SKM-1 treated with dmso at 0.1 percent for 144 hours (cell line): ENCODE data around the gene NOL9.

Source experiments
- DNase-seq: peaks from one replicate; lab custom pipeline; 2025; ENCODE audit not compliant: unreplicated experiment; lab: John Stamatoyannopoulos, UW

Gene NOL9

DNA sequence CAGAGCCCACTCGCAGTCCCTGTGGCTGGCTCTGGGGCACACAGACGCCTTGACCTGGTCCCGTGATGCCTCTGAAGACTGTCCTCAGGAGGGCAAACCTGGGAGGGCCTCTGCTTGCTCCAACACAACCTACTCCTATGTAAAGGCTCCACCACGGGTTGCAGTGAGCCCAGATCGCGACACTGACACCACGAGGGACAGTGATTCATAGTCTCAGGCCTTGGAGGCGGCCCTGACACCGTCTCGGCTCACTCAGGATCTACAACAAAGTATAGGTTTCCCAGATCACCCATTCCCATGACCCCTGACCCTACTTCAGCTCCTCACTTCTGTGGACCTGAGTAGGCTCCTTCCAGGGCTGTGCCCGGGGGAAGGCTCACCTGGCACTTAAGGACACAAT is 28.0 kb downstream of the NOL9 start:
- DNase-seq = no peak

DNA sequence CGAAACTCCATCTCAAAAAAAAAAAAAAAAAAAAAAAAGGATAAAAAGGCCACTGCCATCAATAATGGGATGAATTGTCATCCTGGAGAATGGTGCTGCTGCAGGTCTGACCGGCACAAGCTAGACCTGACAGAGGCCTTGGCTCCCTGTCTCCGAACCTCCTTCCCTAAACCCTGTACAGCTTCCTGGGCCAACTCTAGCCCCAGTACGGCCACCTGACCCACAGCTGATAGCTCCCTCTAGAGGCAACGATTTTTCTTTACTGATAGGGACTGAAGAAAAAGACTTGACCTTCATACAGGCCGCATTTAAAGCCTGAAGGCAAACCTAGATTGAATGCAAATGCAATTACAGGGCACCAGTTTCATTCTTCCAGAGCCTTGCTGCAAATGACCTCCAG is 30.7 kb downstream of the NOL9 start:
- DNase-seq = peak; percentile 46

DNA sequence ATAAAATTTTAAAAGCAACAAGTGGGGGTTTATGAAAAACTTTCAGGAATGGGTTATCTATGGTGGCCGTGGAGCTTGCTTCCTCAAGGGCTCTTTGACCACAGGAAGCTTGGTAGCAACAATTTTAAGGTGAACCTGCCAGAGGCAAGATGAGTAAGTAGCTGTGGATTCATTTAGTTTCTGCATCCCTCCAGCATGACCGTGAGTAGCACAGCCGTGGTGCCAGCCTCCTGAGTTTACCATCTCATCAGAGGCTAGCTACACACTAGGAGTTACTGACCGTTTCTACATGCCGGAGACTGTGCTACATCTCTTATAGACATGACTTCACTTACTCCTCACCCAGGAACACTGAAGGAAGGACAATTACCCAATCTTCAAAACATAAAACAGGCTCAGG is 32.8 kb downstream of the NOL9 start:
- no peak for DNase-seq

DNA sequence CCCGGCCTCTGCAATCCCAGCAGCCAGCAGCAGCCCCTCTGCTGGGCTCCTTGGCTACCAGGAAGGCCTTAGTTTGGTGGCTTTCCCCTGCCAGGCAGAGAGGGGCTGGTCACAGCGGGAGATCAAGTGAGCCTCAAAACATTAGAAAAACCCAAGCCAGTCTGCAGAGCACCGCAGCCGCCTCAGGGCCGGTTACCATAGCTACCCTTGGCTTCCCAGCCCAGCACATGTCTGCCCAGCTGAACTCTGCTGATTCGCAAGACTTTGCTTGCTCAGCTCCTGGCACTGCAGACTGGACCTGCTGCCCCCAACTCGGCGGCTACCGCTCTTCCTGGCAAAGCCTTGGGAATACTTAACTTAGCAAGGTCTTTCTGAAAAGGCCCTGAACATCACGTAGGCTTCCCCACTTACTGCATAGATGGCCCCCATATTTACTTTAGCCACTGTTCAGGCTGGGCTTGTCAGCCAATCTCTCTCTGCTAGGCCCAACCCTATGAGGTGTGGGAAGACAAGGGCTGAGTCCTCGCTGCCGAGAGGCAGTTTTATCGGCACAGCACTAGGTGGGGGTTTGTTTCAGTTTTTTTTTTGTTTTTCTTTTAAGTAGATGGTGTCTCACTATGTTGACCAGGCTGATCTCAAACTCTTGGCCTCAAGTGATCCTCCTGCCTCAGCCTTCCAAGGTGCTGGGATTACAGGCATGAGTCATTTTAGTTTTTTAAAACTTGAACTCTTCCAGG is 34.2 kb downstream of the NOL9 start:
- DNase-seq = no peak

DNA sequence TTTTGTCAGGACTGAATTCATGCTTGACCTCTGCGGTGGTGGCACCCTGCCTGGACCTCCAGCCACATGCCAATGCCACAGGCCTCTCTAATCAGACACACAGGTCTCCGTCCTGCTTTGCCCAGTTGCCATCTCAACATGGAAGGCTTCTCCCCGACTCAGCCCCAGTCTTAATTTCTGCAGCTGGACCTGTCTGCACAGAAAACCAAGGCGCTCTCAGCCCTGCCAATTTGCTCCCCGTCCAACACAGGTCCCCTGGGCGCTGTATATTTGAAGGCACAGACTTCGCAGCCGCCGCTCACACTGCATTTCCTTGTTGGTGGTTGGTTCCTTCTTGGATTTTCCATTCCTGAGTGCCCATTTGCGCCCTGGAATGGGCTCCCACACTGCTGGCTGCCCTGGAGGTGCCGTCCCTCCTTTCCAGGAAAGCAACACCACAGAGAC is 34.8 kb downstream of the NOL9 start:
- DNase-seq = no peak

DNA sequence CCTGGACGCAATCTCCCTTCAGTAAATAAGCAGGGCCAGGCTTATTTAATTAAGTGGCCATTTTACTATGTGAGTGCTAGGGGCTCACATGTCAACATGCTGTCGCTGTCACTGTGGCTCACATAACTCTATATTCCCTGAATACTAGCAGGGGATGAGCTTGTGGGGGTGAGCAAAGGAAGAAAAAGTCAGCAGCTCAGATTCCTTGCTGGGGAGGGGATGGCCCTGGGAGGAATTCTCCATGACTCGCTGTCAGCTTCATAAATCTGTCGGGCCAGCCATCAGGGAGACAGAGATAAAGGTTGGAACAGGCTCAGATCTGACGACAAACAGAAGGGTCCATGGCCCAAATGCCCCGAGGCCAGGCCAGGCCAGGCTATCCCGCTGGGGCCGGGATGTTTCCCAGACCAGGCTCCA is 36.9 kb downstream of the NOL9 start:
- DNase-seq = no peak

DNA sequence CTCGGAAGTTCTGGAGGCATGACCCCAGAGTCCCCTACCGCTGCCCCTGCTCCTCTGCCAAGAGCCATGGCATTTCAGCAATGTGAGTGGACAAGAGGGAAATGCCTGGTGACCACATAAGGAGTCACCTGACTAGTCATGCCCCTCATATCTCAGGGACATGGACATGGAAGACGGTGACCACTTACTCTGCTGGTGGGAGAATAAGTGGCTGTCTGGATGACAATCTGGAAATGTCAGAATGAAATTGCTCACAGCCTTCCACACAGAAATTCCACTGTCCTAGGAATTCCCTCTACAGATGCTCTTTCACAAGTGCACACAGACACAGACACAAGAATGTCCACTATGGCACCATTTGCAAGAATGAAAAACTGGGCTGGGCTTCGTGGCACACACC is 38.5 kb downstream of the NOL9 start:
- DNase-seq = no peak

DNA sequence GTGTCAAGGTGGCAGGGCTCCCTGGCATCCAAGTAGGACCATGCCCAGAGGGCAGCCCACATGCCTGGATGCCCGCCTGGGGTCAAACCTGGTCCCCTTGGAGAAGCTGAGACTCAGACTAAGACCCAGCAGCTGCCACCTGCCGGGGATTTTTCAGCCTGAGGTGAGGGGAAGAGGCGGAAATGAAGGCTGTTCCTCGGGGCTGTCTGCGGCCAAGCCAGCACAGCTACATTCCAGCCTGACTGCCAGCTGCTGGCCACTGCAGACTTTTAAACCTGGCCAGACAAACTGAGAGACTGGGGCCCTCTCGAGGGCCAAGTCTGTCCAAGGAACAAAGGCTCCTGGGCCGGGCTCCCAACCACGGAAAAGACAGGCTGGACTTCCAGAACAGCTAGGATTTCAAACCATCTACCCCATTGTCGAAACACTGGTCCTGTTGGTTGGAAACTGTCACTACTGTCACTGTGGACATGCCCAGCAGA is 41.0 kb downstream of the NOL9 start:
- no peak for DNase-seq

DNA sequence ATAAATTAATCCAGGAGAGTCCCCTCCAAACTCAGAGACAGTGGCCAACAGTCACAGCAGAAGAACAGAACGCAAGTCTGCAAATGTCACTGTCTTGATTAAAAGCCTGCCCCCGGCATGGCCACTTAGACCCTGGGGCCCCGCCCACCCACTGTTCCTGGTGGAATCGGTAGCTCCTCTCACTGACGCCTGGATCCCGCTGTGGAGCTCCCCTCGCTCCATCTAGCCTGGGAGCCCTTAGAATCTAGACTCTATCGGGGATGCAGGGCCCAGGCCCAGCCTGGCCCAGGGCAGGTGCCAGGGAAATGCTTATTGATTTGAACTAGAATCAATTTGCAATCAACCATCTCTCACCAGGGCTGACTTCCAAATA is 41.4 kb downstream of the NOL9 start:
- no peak for DNase-seq

DNA sequence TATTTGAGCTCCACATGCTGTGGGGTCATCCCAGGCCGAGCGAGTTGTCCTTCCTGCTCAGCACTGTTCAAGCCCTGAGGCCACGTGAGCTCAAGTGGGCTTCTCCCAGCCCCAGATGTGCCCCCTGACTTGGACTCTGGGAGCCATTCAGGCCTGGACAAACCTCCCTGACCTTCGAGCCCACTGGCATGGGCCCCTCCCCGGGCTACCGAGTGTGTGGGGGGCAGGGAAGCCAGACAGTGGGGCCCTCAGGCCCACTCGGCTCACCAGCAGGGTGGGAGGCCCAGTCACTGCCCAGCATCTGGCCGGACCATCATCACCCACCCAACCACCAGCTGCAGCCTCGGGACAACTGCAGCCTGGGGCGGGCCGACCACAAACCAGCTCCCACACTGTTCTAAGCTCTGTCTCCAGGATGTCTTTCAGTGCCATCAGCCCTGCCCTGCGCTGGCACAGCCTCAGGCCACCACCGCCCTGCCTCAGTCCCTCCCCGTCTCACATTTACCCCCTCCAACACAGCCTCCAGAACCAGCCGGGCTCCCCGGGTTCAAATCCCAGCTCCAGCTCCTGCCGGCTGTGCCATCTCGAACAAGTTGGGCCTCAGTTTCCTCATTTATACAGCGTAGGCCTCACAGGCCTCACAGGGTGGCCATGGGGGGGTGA is 41.9 kb downstream of the NOL9 start:
- DNase-seq = no peak

DNA sequence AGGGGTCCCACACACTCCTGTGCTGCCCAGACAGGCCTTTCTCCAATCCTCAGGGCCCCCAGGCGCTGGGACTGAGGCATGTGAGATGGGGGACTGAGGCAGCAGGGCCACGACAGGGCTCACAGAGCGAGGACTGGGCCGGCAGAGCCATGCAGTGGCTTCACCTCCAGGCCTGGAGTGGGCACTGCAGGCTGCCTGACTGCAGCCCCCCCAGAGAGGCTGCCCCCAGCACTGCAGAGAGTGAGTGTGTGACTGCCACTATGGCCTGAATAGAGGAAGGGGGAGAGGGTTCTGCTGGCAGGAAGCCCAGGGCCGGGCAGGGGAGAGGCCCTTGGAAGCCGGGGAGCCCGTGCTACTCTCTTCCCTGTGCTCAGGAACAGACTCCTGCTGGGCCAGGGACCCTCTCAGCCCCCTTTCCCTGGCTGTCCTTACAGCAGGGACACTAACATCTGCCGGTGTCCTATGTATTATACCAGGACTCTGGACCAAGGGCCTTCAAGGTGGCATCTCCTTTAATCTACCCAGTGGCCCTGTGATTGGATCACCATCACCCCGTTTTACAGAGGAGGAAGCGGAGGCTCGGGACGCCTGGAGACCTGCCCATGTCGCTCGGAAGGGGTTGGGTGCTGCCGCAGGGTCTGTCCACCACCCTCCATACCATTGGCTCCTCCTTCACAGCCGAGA is 42.6 kb downstream of the NOL9 start:
- no peak for DNase-seq

DNA sequence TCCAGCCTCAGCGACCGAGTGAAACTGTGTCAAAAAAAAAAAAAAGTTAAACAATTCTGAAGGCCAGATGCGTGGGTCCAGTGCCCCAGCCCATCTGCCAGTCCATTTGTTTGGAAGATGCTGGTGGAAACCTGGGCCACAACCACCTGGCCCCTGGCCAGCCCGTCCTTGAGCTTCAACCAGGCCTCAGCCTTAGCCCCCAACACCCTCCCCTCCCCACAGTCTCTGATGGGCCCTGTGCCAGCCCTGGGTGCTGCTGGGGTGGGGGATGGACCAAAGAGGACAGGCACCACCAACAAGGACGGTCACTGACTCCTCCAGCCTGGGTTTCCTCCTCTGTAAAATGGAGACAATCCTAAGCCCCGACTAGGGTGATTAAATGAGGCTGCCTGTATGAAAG is 43.3 kb downstream of the NOL9 start:
- no peak for DNase-seq

DNA sequence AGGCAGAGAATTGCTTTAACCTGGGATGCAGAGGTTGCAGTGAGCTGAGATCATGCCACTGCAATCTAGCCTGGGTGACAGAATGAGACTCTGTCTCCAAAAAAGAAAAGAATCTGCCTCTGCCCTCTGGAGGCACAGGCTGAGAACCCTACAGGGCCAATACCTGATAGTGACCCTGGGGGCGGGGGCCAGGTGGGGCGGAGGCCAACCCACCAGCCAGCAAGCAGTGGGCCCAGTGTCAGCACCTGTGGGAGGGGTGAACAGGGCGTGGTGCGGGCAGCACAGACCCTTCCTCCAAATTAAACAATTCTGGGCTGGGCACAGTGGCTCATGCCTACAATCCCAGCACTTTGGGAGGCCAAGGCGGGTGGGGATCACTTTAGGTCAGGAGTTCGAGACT is 43.8 kb downstream of the NOL9 start:
- no peak for DNase-seq

DNA sequence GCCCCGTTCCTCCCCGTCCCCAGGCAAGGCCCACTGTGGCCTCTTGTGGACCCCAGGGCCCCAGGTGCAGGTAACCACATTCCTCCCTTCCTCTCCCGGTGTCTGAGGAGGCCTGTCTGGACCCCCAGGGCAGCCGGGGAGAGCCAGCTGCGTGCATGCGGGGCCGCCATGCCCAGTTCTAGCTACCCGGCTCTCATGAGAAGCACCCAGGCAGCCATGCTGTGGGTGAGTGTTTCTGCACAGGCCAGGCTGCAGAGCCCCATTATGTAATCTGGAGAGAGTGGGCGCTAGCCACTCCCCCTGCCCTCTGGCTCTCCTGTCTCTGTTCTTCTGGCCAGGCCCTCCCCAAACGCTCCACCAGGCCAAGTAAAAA is 44.4 kb downstream of the NOL9 start:
- DNase-seq = no peak

DNA sequence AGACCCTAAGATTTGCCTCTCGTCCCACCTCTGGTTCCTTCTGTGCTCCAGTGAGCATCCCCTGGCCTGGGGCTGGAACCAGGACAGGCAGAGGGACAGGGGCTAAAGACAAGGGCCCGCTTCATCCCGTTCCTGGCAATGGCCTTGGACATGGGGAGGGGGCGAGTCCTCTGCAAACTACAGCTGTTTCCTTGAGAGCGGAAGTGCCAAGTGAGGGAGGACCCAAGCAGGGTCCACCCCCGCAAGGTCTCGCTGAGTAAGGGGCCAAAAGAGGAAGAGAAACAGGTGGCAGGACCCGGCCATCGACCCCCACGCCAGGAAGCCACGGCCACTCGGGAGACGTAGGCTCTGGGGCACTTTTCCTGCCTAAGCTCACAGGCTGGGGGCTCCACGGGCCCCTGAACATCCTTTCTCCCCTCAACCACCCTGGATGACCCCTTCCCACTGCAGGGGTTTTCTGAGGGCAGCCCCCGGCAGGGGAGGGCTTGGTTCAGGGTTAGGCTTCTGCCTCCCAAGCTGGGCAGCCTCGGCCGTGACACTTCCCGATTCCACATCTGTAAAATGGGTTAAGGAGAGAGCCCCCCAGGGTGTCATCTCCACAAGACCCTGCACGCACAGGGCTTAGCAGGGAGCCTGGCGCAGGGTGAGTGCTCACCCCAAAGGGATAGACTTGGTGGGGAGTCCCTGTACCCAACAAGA is 44.9 kb downstream of the NOL9 start:
- no peak for DNase-seq

DNA sequence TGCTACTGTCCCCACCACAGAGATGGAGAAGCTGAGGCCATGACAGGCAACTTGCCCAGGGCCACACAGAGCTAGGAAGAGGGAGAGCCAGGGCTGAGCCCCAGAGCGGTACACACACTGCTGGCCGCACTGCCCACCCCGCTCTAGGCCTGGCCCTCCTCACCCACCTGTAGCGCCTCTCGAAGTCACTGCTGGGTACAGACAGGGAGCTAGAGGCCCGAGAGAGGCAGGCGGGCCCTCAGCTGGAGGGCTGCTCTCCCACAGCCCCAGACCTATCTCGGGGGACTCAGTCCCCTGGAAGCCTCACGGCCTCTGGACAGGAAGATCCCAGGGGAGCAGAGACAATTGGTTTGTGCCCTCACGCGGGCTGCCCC is 45.5 kb downstream of the NOL9 start:
- DNase-seq = no peak

DNA sequence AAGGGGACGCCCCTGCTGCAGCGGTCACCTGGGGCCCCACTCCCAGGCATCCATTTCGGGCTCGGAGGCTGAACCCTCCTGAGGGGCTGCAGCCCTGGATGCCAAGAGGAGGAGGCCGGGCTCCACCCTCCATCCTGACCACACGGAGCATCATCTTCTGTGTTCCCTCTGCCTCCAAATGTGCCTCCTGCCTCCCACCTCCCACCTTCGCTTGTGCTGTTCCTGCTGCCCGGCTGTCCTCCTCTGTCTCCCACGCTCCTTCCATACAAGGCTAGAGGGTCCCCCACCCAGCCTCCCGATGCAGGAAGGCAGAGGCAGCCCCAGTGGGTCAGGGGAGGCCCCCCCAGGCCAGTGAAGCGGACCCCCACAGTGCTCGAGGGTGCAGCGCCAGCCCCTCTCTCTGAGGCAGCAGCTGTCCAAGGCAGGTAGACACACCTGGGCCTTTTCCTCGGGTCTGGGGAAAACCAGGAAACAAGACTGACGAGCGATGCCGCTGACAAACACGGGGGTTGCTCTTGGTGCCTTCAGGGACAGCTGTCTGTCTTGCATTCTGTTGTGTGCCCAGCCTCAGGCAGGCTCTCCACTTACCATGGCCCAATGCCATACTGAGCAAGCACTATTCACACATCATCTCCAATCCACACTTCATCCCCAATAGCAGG is 46.0 kb downstream of the NOL9 start:
- no peak for DNase-seq

DNA sequence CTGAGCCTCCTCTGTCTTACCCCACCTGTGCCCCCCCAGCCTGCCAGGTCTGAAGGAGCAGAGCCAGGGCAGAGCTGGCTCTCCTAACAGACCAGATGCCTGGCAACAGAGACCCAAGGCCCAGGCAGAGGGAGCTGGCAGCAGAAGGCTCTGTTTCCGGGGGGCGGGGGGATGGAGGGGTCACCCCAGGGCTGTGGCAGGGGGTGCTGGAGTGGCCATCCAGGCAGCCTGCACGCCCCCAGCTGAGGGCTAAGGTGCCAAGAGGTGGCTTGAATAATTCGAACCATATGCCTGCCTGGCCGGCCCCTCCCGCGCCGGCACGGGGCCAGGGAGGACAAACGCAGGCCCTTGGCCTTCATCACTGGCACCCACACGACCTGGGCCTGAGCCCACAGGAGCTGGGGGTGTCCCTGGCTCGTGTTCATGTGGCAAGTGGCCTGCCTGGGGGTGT is 46.8 kb downstream of the NOL9 start:
- DNase-seq = no peak

DNA sequence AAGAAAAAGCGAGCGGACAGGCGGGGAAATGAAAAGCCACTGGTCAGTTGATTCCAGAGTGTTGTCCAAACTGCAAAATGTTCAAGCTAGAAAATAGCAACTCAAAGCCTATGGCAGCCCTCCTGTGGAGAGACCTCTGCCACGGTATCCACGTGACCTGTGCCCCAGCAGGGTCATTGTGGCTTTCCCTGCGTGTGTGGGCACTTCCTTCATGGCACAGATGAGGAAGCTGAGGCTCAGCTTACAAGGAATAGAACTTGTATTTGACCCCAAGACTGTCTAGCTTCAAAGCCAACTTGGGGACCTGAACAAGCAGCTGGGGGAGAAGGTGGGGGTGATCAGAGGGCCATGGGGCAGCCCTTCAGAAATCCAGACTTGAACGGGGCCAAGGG is 47.3 kb downstream of the NOL9 start:
- peak; percentile 22 for DNase-seq

DNA sequence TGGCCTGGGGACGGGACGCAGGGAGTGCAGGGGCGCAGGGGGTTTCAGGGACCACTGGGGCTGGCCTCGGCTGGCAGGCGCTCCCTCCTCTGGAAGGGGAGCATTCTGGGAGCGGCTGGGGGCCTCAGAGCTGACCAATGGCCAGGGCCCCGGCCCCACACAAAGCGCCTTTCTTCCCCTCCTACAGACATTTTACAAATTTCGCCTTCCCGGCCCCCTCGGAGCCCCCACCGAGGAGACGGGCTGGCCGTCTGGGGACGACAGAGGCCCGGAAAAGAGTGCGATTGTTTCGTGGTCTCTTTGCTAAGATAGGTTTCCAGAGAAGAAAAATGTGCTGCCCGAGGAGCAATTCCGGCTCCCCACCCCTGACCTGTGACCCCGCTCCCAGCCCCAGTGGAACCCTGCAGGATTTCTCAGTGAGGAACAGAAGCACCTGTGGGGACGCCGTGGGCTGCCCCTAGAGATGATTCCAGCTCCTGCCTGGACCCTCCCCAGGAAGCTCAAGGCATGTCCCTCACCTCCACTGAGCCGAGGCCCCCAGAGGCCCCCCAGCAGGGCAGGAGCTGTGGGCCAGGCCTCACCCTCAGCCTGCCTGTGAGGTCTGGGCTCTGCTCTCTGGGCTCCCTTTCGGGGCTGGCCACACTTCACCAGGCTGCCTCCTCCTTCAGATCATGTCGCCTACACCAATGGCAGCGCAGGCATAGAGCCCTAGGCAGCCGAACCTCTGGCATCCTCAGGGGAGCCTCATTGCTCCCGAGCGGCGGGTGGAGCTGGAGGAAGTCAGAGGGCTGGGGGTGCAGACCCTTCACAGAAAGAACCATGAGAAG is 47.9 kb downstream of the NOL9 start:
- DNase-seq = no peak
